SH-SY5Y (cell line): ENCODE measurements around the gene INPPL1.

Source experiments
- GATA2 ChIP-seq: IDR thresholded peaks from 2 replicates; pipeline ENCODE4 v1.6.1; 2011; ENCODE audit warnings: mild to moderate bottlenecking, low read depth, low read length
- GATA3 ChIP-seq: IDR thresholded peaks from 2 replicates; pipeline ENCODE4 v1.6.1; 2011; ENCODE audit warnings: low read depth, mild to moderate bottlenecking, low read length, moderate library complexity

The INPPL1 gene

GRCh38 chr11:72265951-72266350, 41.4 kb downstream of the INPPL1 start:
- TF ChIP-seq GATA2 = no peak
- no peak for TF ChIP-seq GATA3

- no peak for TF ChIP-seq GATA3
- TF ChIP-seq GATA2 = no peak
Observed at GRCh38 chr11:72267956-72268617, 43.5 kb downstream of the INPPL1 start.

GRCh38 chr11:72271980-72272379, 47.4 kb downstream of the INPPL1 start:
- TF ChIP-seq GATA2 (no peak), GATA3 (no peak)

DNA sequence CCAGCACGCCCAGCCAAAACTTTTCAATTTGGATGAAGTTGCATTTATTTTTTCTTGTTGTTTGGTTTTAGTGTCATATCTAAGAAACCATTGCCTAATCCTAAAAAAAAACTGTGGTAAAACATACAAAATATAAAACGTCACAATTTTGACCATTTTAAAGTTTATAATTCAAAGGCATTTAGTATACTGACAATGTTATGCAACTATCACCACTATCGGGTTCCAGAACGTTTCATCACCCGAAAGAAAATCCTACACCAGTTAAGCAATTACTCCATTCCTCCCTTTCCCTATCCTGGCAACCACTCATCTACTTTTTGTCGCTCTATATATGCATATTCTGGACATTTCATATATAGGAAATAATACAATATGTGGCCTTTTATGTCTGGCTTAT, 49.9 kb downstream of the INPPL1 start:
- no peak for TF ChIP-seq GATA2
- no peak for TF ChIP-seq GATA3

DNA sequence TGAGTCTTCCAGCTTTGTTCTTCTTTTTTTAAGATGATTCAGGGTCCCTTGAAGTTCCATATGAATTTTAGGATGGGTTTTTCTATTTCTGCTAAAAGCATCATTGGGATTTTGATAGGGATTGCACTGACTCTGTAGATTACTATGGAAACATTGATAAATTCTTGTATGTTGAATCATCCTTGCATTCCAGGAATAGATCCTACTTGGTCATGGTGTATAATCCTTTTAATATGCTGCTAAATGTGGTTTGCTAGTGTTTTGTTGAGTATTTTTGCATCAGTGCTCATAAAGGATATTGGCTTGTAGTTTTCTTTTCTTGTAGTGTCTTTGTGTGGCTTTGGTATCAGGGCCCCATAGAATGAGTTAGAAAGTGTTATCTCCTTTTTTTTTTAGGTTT, 54.3 kb downstream of the INPPL1 start:
- TF ChIP-seq GATA2 = no peak
- no peak for TF ChIP-seq GATA3

GRCh38 chr11:72280037-72280436, 55.5 kb downstream of the INPPL1 start:
- TF ChIP-seq GATA3 (no peak), GATA2 (no peak)

DNA sequence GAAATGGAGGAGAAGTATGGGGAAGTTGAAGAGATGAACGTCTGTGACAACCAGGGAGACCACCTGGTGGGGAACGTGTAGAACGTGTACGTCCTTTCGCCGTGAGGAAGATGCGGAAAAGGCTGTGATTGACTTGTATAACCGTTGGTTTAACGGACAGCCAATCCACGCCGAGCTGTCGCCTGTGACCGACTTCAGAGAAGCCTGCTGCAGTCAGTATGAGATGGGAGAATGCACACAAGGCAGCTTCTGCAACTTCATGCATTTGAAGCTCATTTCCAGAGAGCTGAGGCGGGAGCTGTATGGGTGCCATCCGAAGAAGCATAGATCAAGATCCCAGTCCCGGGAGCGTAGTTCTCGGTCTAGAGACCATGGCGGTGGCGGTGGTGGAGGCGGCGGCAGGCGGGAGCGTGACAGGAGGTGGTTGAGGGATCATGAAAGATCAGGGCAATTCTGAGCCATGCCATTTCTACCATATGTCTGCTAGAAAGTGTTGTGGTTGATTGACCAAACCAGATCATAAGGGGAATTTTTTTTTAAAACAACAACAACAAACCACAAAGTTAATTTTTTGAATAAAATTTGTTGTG, 56.3 kb downstream of the INPPL1 start:
- TF ChIP-seq GATA3 = no peak
- TF ChIP-seq GATA2 = no peak

DNA sequence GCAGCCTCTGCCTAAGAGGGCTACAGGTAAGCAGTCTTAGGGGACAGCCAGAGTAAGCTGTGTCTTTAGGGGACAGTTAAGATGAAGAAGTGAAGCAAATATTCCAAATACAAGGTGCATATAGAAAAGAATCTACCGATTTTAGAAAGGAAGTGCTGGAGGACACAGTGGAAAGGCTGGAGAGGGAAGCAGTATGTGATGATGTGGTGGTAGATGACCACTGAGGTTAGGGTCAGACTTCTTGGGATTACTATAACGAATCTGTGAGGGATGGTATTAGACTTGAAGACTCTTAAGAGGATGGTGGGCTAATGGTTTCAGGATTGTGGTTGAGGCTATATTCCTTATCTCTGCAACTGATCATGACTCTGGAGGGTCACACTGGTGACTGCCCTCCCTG, 59.4 kb downstream of the INPPL1 start:
- TF ChIP-seq GATA2 = no peak

GRCh38 chr11:72287293-72287692, 62.7 kb downstream of the INPPL1 start:
- no peak for TF ChIP-seq GATA3
- TF ChIP-seq GATA2 = no peak
